ENCODE data around the gene STAC3. TPM values are rescaled to one million over a fixed set of nuclear protein-coding genes. Genes with fewer than 3 reads are reported as not detected.
A peak's percentile ranks its signal among the peaks of the same experiment; 100 is the strongest.

Gene STAC3
- total RNA-seq, 1 experiment from 2014 or later = 3.3 TPM

GRCh38 chr12:57231276-57232021 is 19.5 kb downstream of the STAC3 start:
- peaks cover 35% of the 10 kb centered on the region for H3K36me3 Mint-ChIP-seq
- no peak overlapping the region; the same call in 1 of the 2 replicates for H3K27ac Mint-ChIP-seq
- peaks cover 48% of the 10 kb centered on the region for H3K4me1 Mint-ChIP-seq
- H3K9me3 Mint-ChIP-seq = no peaks in the 10 kb centered on the region
- POLR2A ChIA-PET = interaction anchor here (1.1 to 2.6 kb wide), 4 partner anchors 7 to 12 kb away, joined by 3 to 41 read pairs (median 21); no protein-coding TSS in a partner anchor
- H3K4me3 Mint-ChIP-seq = peak overlapping the region; percentile 98
- CTCF ChIA-PET = interaction anchor here (1.3 to 10.4 kb wide), 5 partner anchors 13 to 228 kb away, joined by 7 to 660 read pairs (median 13); partner anchors contain the start of genes GLI1, INHBE, NXPH4 and STAC3
- DNase-seq (ENCODE audit: low spot score) = no peak
- TF ChIP-seq NFYB (CRISPR knock-in tag; conservative IDR thresholded peaks at IDR 0.05; ENCODE audit: low read depth) (no peak), ZNF138 (CRISPR knock-in tag; conservative IDR thresholded peaks at IDR 0.05) (no peak), FOXK1 (CRISPR knock-in tag; IDR thresholded peaks at IDR 0.05) (no peak), ZNF281 (CRISPR knock-in tag; IDR thresholded peaks at IDR 0.05) (no peak), ELF4 (CRISPR knock-in tag; IDR thresholded peaks at IDR 0.05; ENCODE audit: low read depth) (no peak), ETV6 (CRISPR knock-in tag; IDR thresholded peaks at IDR 0.05) (no peak), NFE2L1 (CRISPR knock-in tag; IDR thresholded peaks at IDR 0.05) (no peak), NR3C1 (CRISPR knock-in tag; conservative IDR thresholded peaks at IDR 0.05; ENCODE audit: low read depth) (no peak), RELA (CRISPR knock-in tag; IDR thresholded peaks at IDR 0.05; ENCODE audit: borderline replicate concordance) (no peak), NR2C2 (CRISPR knock-in tag; IDR thresholded peaks at IDR 0.05) (no peak), MYBL2 (CRISPR knock-in tag; IDR thresholded peaks at IDR 0.05) (no peak), ZBTB21 (CRISPR knock-in tag; IDR thresholded peaks at IDR 0.05; ENCODE audit: borderline replicate concordance) (no peak), ZNF219 (CRISPR knock-in tag; IDR thresholded peaks at IDR 0.05; ENCODE audit: borderline replicate concordance) (no peak), ZNF425 (CRISPR knock-in tag; conservative IDR thresholded peaks at IDR 0.05) (no peak)
- no peak for ATAC-seq
- H3K27me3 Mint-ChIP-seq (ENCODE audit: low read depth) = peaks cover 49% of the 10 kb centered on the region

DNA sequence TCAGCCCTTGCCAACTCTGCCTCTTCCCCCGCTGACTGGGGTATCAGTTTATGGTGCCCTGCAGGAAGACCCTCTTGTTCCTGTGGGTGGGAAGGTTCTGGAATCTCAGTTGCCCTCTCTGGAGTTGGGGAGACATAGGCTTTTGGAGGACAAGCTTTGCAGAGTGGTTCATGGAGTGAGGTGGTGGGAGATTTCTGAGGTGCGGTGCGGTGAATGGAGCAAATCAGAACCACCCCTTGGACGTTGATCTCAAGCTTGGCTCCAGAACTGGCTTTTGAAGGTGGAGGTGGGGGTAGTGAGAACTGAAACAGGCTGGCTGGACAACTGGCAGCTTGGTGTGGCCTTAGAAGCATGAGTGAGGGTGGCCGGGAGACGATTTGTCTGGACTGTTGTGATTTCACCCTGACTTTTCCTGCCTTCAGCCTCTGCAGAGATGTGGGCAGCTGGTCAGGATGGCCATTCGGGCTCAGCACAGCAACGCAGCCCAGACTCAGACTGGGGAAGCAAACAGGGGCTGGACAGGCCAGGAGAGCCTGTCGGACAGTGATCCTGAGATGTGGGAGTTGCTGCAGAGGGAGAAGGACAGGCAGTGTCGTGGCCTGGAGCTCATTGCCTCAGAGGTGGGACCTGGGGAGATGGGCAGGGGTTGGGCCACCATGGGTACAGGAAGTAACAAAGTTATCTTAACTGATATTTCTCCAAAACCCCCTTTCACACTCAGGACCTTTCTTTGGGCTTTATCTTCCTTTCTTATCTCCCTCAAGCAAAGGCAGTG is 20.4 kb downstream of the STAC3 start:
- Mint-ChIP-seq H3K36me3 (peaks cover 35% of the 10 kb centered on the region), H3K27ac (peak overlapping the region; percentile 94), H3K27me3 (ENCODE audit: low read depth) (peaks cover 49% of the 10 kb centered on the region), H3K4me3 (peak overlapping the region; percentile 98), H3K9me3 (no peaks in the 10 kb centered on the region), H3K4me1 (peaks cover 48% of the 10 kb centered on the region)
- CTCF ChIA-PET = interaction anchor here (1.0 to 10.4 kb wide), 11 partner anchors 9 to 228 kb away, joined by 3 to 660 read pairs (median 8); partner anchors contain the start of genes GLI1, INHBE, NXPH4 and STAC3
- no peak for ATAC-seq
- TF ChIP-seq GTF2I (CRISPR knock-in tag; conservative IDR thresholded peaks at IDR 0.05) = no peak
- no peak for TF ChIP-seq NFE2L1 (CRISPR knock-in tag; IDR thresholded peaks at IDR 0.05)
- TF ChIP-seq PRRX2 (CRISPR knock-in tag; IDR thresholded peaks at IDR 0.05) = no peak
- no peak for TF ChIP-seq MYBL2 (CRISPR knock-in tag; IDR thresholded peaks at IDR 0.05)
- TF ChIP-seq ZNF263 (CRISPR knock-in tag; IDR thresholded peaks at IDR 0.05; ENCODE audit: low read depth) = no peak
- no peak for TF ChIP-seq MAX (CRISPR knock-in tag; IDR thresholded peaks at IDR 0.05)
- no peak for TF ChIP-seq ZNF138 (CRISPR knock-in tag; conservative IDR thresholded peaks at IDR 0.05)
- TF ChIP-seq, protein P1, sequence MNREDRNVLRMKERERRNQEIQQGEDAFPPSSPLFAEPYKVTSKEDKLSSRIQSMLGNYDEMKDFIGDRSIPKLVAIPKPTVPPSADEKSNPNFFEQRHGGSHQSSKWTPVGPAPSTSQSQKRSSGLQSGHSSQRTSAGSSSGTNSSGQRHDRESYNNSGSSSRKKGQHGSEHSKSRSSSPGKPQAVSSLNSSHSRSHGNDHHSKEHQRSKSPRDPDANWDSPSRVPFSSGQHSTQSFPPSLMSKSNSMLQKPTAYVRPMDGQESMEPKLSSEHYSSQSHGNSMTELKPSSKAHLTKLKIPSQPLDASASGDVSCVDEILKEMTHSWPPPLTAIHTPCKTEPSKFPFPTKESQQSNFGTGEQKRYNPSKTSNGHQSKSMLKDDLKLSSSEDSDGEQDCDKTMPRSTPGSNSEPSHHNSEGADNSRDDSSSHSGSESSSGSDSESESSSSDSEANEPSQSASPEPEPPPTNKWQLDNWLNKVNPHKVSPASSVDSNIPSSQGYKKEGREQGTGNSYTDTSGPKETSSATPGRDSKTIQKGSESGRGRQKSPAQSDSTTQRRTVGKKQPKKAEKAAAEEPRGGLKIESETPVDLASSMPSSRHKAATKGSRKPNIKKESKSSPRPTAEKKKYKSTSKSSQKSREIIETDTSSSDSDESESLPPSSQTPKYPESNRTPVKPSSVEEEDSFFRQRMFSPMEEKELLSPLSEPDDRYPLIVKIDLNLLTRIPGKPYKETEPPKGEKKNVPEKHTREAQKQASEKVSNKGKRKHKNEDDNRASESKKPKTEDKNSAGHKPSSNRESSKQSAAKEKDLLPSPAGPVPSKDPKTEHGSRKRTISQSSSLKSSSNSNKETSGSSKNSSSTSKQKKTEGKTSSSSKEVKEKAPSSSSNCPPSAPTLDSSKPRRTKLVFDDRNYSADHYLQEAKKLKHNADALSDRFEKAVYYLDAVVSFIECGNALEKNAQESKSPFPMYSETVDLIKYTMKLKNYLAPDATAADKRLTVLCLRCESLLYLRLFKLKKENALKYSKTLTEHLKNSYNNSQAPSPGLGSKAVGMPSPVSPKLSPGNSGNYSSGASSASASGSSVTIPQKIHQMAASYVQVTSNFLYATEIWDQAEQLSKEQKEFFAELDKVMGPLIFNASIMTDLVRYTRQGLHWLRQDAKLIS (CRISPR knock-in tag; IDR thresholded peaks at IDR 0.05; ENCODE audit: borderline replicate concordance) = 0 out of 2 replicates have a peak, but pooled peaks have one; percentile 46
- peak; percentile 14; the same call in 1 of the 2 replicates for TF ChIP-seq NR2C2 (CRISPR knock-in tag; IDR thresholded peaks at IDR 0.05)
- DNase-seq (ENCODE audit: low spot score) = no peak
- POLR2A ChIA-PET = interaction anchor here (0.8 to 2.6 kb wide), 11 partner anchors 8 to 228 kb away, joined by 3 to 41 read pairs (median 8); partner anchors contain the start of genes INHBE, LRP1 and NXPH4
